Neural cell (in vitro differentiated cells): Measurements from ENCODE around the gene LIPA. TPM values are rescaled to one million over a fixed set of nuclear protein-coding genes. Genes with fewer than 3 reads are reported as not detected.
"Not testable (repeated sequence)": the region's sequence is repeated elsewhere in the genome, so short reads cannot be mapped to it uniquely, and the experiment has no call there.

Source experiments
- H2AFZ ChIP-seq: fragments of 200-600, 300-800 bp; sonication (generic), shearing (Covaris generic); 2 replicates; pipeline ENCODE4 v1.6.0; 2014; ENCODE audit warnings: low read depth, mild to moderate bottlenecking, antibody characterized with exemption, low read length, moderate library complexity
- H3F3A ChIP-seq: fragments of 200-600 bp; shearing (Covaris generic); 2 replicates; pipeline ENCODE4 v1.6.1; 2016; ENCODE audit warnings: mild to moderate bottlenecking, moderate library complexity, mixed read lengths, antibody characterized with exemption, low read length; ENCODE audit not compliant: insufficient read depth, poor library complexity, severe bottlenecking
- H3K27ac ChIP-seq: fragments of 200-600, 300-800 bp; sonication (generic), shearing (Covaris generic); 2 replicates; pipeline ENCODE4 v1.5.1; 2014; ENCODE audit warnings: mild to moderate bottlenecking, low read length, moderate library complexity
- H3K27me3 ChIP-seq: fragments of 300-800, 200-600 bp; sonication (generic), shearing (Covaris generic); 2 replicates; pipeline ENCODE4 v1.6.0; 2014; ENCODE audit warnings: mild to moderate bottlenecking, low read depth, low read length, moderate library complexity; ENCODE audit not compliant: insufficient read depth
- H3K36me3 ChIP-seq: fragments of 300-800, 200-600 bp; sonication (generic), shearing (Covaris generic); 2 replicates; pipeline ENCODE4 v1.5.1; 2014; ENCODE audit warnings: mild to moderate bottlenecking, antibody characterized with exemption, low read length, moderate library complexity; ENCODE audit not compliant: insufficient read depth
- H3K4me2 ChIP-seq: fragments of 300-800, 200-600 bp; sonication (generic), shearing (Covaris generic); 2 replicates; pipeline ENCODE4 v1.6.0; 2014; ENCODE audit warnings: mild to moderate bottlenecking, low read length
- H3K4me3 ChIP-seq: fragments of 300-800, 200-600 bp; sonication (generic), shearing (Covaris generic); 2 replicates; pipeline ENCODE4 v1.5.1; 2014; ENCODE audit warnings: mild to moderate bottlenecking, low read length, moderate library complexity
- H3K79me2 ChIP-seq: fragments of 200-600 bp; shearing (Covaris generic); replicated peaks from 2 replicates; pipeline ENCODE4 v1.6.0; 2014; ENCODE audit warnings: mild to moderate bottlenecking, low read length, moderate library complexity; ENCODE audit not compliant: insufficient read depth
- H3K9ac ChIP-seq: fragments of 300-800, 200-600 bp; sonication (generic), shearing (Covaris generic); 2 replicates; pipeline ENCODE4 v1.6.1; 2016; ENCODE audit warnings: mild to moderate bottlenecking, low read length, mixed read lengths
- H3K9me2 ChIP-seq: fragments of 200-600 bp; shearing (Covaris generic); 2 replicates; pipeline ENCODE4 v1.6.1; 2016; ENCODE audit warnings: mild to moderate bottlenecking, low read length, mixed read lengths; ENCODE audit not compliant: insufficient read depth
- H3K9me3 ChIP-seq: fragments of 200-600, 300-800 bp; sonication (generic), shearing (Covaris generic); 2 replicates; pipeline ENCODE4 v1.6.1; 2016; ENCODE audit warnings: mild to moderate bottlenecking, mixed run types, low read length, moderate library complexity, mixed read lengths
- H4K20me1 ChIP-seq: fragments of 200-600 bp; shearing (Covaris generic); 2 replicates; pipeline ENCODE4 v1.6.1; 2016; ENCODE audit warnings: mild to moderate bottlenecking, mixed run types; ENCODE audit not compliant: insufficient read depth
- EP300 ChIP-seq: fragments of 450-650 bp; conservative IDR thresholded peaks from 2 replicates; pipeline ENCODE4 v1.6.1; 2014; ENCODE audit warnings: antibody characterized with exemption, mild to moderate bottlenecking, moderate library complexity; ENCODE audit not compliant: poor library complexity, severe bottlenecking
- EZH2 ChIP-seq: fragments of 200-600, 300-800 bp; shearing (Covaris generic), sonication (generic); IDR thresholded peaks from 2 replicates; pipeline ENCODE4 v1.6.1; 2014; ENCODE audit warnings: antibody characterized with exemption, low read length, borderline replicate concordance, mild to moderate bottlenecking; ENCODE audit not compliant: insufficient read depth, poor library complexity, severe bottlenecking
- MXI1 ChIP-seq: fragments of 450-650 bp; conservative IDR thresholded peaks from 2 replicates; pipeline ENCODE4 v1.6.1; 2014; ENCODE audit warnings: antibody characterized with exemption, mild to moderate bottlenecking; ENCODE audit not compliant: poor library complexity, severe bottlenecking
- POLR2AphosphoS5 ChIP-seq: IDR thresholded peaks from 2 replicates; pipeline ENCODE4 v1.6.1; 2012
- RAD21 ChIP-seq: fragments of 450-650 bp; conservative IDR thresholded peaks from 2 replicates; pipeline ENCODE4 v1.6.1; 2014; ENCODE audit warnings: antibody characterized with exemption, mild to moderate bottlenecking, moderate library complexity
- SMC3 ChIP-seq: fragments of 450-650 bp; conservative IDR thresholded peaks from 2 replicates; pipeline ENCODE4 v1.6.1; 2014; ENCODE audit warnings: antibody characterized with exemption, mild to moderate bottlenecking, moderate library complexity; ENCODE audit not compliant: poor library complexity
- TAF1 ChIP-seq: IDR thresholded peaks from 2 replicates; pipeline ENCODE4 v1.6.1; 2012; ENCODE audit warnings: low read depth
- polyA plus RNA-seq: library from polyadenylated mRNA; depleted of rRNA; stranded (reverse); fragments of >200 nt; gene quantifications from 2 replicates; pipeline ENCODE4 v1.2.3, GENCODE V29; 2014
- TF ChIP-seq, protein P1 (sequence below): fragments of 450-650 bp; IDR thresholded peaks from 2 replicates; pipeline ENCODE4 v1.5.1; 2014; ENCODE audit warnings: antibody characterized with exemption, mild to moderate bottlenecking, moderate library complexity; ENCODE audit not compliant: poor library complexity, severe bottlenecking
- TF ChIP-seq, protein P2 (sequence below): IDR thresholded peaks from 2 replicates; pipeline ENCODE4 v1.6.1; 2012; ENCODE audit warnings: borderline replicate concordance

The LIPA gene
- polyA plus RNA-seq, 1 donor from 2014 or later: 20.8 TPM

DNA sequence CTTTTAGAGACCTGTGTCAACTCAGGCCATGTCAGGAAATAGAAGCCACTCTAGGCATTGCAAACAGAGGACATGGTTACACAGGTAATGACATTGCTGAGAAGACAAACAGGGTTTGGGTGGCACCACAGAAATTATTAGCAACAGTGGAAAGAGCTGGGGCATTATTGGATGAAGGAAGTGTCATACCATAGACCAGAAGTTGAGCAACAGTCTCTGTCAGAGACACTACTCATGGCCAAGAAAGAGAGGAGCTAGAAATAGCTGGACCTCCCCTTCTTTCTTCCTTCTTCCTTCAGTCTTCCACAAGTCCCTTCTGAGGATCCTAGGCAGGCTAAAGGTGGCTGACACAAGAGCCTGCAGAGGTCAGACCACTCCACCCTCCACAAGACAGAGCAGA is 4.2 kb upstream of the LIPA start:
- H3K4me2 ChIP-seq: no peak overlapping the region
- peaks cover 4% of the 10 kb centered on the region for H3K9me3 ChIP-seq
- H2AFZ ChIP-seq: no peak overlapping the region
- H4K20me1 ChIP-seq: no peaks in the 10 kb centered on the region
- H3K27ac ChIP-seq: no peak overlapping the region
- H3K9ac ChIP-seq: no peak overlapping the region
- H3K27me3 ChIP-seq: no peaks in the 10 kb centered on the region
- no peaks in the 10 kb centered on the region for H3K36me3 ChIP-seq
- no peaks in the 10 kb centered on the region for H3K9me2 ChIP-seq
- no peaks in the 10 kb centered on the region for H3K79me2 ChIP-seq
- H3F3A ChIP-seq: no peaks in the 10 kb centered on the region
- no peak overlapping the region for H3K4me3 ChIP-seq
- TF ChIP-seq TAF1: no peak
- TF ChIP-seq EZH2: no peak
- TF ChIP-seq MXI1: no peak
- TF ChIP-seq, protein P1, sequence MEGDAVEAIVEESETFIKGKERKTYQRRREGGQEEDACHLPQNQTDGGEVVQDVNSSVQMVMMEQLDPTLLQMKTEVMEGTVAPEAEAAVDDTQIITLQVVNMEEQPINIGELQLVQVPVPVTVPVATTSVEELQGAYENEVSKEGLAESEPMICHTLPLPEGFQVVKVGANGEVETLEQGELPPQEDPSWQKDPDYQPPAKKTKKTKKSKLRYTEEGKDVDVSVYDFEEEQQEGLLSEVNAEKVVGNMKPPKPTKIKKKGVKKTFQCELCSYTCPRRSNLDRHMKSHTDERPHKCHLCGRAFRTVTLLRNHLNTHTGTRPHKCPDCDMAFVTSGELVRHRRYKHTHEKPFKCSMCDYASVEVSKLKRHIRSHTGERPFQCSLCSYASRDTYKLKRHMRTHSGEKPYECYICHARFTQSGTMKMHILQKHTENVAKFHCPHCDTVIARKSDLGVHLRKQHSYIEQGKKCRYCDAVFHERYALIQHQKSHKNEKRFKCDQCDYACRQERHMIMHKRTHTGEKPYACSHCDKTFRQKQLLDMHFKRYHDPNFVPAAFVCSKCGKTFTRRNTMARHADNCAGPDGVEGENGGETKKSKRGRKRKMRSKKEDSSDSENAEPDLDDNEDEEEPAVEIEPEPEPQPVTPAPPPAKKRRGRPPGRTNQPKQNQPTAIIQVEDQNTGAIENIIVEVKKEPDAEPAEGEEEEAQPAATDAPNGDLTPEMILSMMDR: no peak
- no peak for TF ChIP-seq SMC3
- TF ChIP-seq EP300: no peak
- no peak for TF ChIP-seq POLR2AphosphoS5

DNA sequence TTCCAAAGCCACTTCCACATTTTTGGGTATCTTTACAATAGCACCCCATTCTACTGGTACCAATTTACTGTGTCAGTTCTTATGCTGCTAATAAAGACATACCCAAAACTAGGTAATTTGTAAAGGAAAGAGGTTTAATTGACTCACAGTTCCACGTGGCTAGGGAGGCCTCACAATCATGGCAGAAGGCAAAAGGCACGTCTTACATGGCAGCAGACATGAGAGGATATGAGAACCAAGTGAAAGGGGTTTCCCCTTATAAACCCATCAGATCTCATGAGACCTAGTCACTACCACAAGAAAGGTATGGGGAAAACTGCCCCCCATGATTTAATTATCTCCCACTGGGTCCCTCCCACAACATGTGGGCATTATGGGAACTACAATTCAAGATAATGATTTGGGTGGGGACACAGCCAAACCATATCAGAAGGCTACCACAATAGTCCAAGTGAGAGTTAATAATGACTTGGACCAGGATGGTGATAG is 3.6 kb upstream of the LIPA start:
- not testable (repeated sequence) for H2AFZ ChIP-seq, H3K27me3 ChIP-seq, H3K4me3 ChIP-seq, H4K20me1 ChIP-seq, H3K9me3 ChIP-seq, H3K27ac ChIP-seq, H3K79me2 ChIP-seq, H3K9me2 ChIP-seq, H3F3A ChIP-seq, H3K4me2 ChIP-seq, H3K36me3 ChIP-seq, H3K9ac ChIP-seq

DNA sequence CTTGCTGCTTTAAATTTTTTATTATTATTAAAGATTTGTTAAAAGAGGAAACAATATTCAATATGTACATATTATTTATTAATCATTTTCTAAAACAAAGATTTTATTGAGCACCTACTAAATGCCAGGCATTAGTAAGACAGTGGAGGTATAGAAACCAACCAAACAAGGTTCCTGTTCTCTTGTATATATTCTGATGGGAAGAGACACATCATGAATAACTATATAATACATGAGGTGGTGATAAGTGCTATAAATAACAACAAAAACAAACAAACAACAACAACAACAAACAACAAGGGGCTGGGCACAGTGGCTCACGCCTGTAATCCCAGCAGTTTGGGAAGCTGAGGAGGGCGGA is 630 bp upstream of the LIPA start:
- Histone ChIP-seq H3K36me3 (no peaks in the 10 kb centered on the region), H3K27me3 (no peaks in the 10 kb centered on the region), H3K4me2 (no peak overlapping the region), H3K9me3 (peaks cover 4% of the 10 kb centered on the region), H3K9ac (no peak overlapping the region), H3K79me2 (no peaks in the 10 kb centered on the region), H2AFZ (no peak overlapping the region), H4K20me1 (no peaks in the 10 kb centered on the region), H3F3A (no peaks in the 10 kb centered on the region), H3K4me3 (peak overlapping the region; percentile 95), H3K27ac (peak overlapping the region; percentile 51), H3K9me2 (no peaks in the 10 kb centered on the region)
- TF ChIP-seq, protein P2, sequence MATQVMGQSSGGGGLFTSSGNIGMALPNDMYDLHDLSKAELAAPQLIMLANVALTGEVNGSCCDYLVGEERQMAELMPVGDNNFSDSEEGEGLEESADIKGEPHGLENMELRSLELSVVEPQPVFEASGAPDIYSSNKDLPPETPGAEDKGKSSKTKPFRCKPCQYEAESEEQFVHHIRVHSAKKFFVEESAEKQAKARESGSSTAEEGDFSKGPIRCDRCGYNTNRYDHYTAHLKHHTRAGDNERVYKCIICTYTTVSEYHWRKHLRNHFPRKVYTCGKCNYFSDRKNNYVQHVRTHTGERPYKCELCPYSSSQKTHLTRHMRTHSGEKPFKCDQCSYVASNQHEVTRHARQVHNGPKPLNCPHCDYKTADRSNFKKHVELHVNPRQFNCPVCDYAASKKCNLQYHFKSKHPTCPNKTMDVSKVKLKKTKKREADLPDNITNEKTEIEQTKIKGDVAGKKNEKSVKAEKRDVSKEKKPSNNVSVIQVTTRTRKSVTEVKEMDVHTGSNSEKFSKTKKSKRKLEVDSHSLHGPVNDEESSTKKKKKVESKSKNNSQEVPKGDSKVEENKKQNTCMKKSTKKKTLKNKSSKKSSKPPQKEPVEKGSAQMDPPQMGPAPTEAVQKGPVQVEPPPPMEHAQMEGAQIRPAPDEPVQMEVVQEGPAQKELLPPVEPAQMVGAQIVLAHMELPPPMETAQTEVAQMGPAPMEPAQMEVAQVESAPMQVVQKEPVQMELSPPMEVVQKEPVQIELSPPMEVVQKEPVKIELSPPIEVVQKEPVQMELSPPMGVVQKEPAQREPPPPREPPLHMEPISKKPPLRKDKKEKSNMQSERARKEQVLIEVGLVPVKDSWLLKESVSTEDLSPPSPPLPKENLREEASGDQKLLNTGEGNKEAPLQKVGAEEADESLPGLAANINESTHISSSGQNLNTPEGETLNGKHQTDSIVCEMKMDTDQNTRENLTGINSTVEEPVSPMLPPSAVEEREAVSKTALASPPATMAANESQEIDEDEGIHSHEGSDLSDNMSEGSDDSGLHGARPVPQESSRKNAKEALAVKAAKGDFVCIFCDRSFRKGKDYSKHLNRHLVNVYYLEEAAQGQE: no peak
- TF ChIP-seq RAD21 (no peak), POLR2AphosphoS5 (no peak)
